K562 (cell line): Measurements from ENCODE around the gene ZNF565. TPM values are rescaled to one million over a fixed set of nuclear protein-coding genes. Genes with fewer than 3 reads are reported as not detected.

Experiments
- ARID4B ChIP-seq: sonication (generic); formaldehyde crosslinking; IDR thresholded peaks from 2 replicates; pipeline ENCODE4 v1.8.0; 2022; ENCODE audit warnings: mild to moderate bottlenecking, missing genetic modification reagents
- E2F6 ChIP-seq, 2 experiments: IDR thresholded peaks; 2 replicates each; pipeline ENCODE4 v1.6.1; 2011; ENCODE audit warnings: borderline replicate concordance in 1 of 2, control low read depth in 1 of 2, low read depth in 1 of 2, low read length in 1 of 2, mild to moderate bottlenecking in 1 of 2, mixed read lengths in 1 of 2, moderate library complexity in 1 of 2; ENCODE audit not compliant: insufficient read depth in 1 of 2, insufficient read length in 1 of 2, poor library complexity in 1 of 2, severe bottlenecking in 1 of 2; ENCODE audit errors: extremely low read depth in 1 of 2
- GABPB1 ChIP-seq: sonication (generic); formaldehyde crosslinking; IDR thresholded peaks from 2 replicates; pipeline ENCODE4 v1.8.0; 2022; ENCODE audit warnings: mild to moderate bottlenecking, missing genetic modification reagents
- HINFP ChIP-seq: fragments of 450-650 bp; conservative IDR thresholded peaks from 2 replicates; pipeline ENCODE4 v1.6.1; 2016; ENCODE audit warnings: missing genetic modification characterization, low read depth, mild to moderate bottlenecking, control low read depth, missing compliant biosample characterization
- KDM4B ChIP-seq, 2 experiments: fragments of 450-650 bp in 1 of 2; sonication (generic) in 1 of 2; IDR thresholded peaks; 2 replicates each; pipeline ENCODE4 v1.6.1; 2016 to 2017; ENCODE audit warnings: borderline replicate concordance in 2 of 2, antibody characterized with exemption in 1 of 2, low read depth in 1 of 2, mild to moderate bottlenecking in 1 of 2
- MXI1 ChIP-seq: IDR thresholded peaks from 2 replicates; pipeline ENCODE4 v1.6.1; 2011; ENCODE audit warnings: low read depth, mild to moderate bottlenecking, improper control_type of control experiment, low read length
- POLR2G ChIP-seq: fragments of 200-400 bp; formaldehyde crosslinking; IDR thresholded peaks from 2 replicates; pipeline ENCODE4 v1.6.1; 2017; ENCODE audit warnings: low read depth, mild to moderate bottlenecking, antibody characterized with exemption, low read length, moderate library complexity
- POLR2H ChIP-seq: IDR thresholded peaks from 2 replicates; pipeline ENCODE4 v1.6.1; 2016; ENCODE audit warnings: missing genetic modification characterization, low read depth, mild to moderate bottlenecking, control low read depth, missing compliant biosample characterization, moderate library complexity
- TCF7 ChIP-seq: sonication (generic); IDR thresholded peaks from 2 replicates; pipeline ENCODE4 v1.6.1; 2016; ENCODE audit warnings: antibody characterized with exemption, borderline replicate concordance
- ZMIZ1 ChIP-seq, 2 experiments: fragments of 150-350 bp in 1 of 2; IDR thresholded peaks; 2 replicates each; pipeline ENCODE4 v1.6.1; 2012 to 2016; ENCODE audit warnings: low read depth in 2 of 2, low read length in 2 of 2, mild to moderate bottlenecking in 1 of 2, moderate library complexity in 1 of 2
- ZNF324 ChIP-seq: fragments of 250-450 bp; sonication (Bioruptor Pico); IDR thresholded peaks from 2 replicates; pipeline ENCODE4 v1.4.0; 2020; ENCODE audit warnings: mild to moderate bottlenecking
- ZNF511 ChIP-seq: sonication (generic); formaldehyde crosslinking; IDR thresholded peaks from 2 replicates; pipeline ENCODE4 v1.8.0; 2022; ENCODE audit warnings: mild to moderate bottlenecking, missing genetic modification reagents
- ZNF717 ChIP-seq: fragments of 250-450 bp; sonication (Bioruptor Pico); IDR thresholded peaks from 2 replicates; pipeline ENCODE4 v1.5.0; 2021
- polyA plus RNA-seq, 8 experiments: library from polyadenylated mRNA; depleted of rRNA in 4 of 8; stranded (reverse) in 5 of 8; unstranded in 3 of 8; fragments of >200 nt; fragmentation: Nextera tagmentation in 2 of 8; fragmentation: Illumina TruSeq in 1 of 8; extraction: Ambion mirVana in 2 of 8; extraction: Trizol in 1 of 8; gene quantifications; 2 replicates each; pipeline versions ENCODE4 v1.2.1 to v1.2.3, GENCODE V29; 2011 to 2014; ENCODE audit warnings: inconsistent platforms in 1 of 8, missing spikeins in 1 of 8
- total RNA-seq, 7 experiments: library from RNA; depleted of rRNA in 6 of 7; stranded (reverse); fragments of >200 nt in 6 of 7; fragmentation: Illumina TruSeq in 2 of 7; extraction: Trizol in 2 of 7; gene quantifications; 2 replicates each; pipeline versions ENCODE4 v1.2.1 to v1.2.3, GENCODE V29; 2011 to 2021; ENCODE audit warnings: low replicate concordance in 1 of 7

The ZNF565 gene
- total and polyA plus RNA-seq, 9 of the 15 experiments (the other 6 are each of a cell fraction or from before 2014, with no cell fraction given): 1.3 to 3.2 (median 2.6) TPM

- TF ChIP-seq E2F6 (IDR thresholded peaks at IDR 0.05; ENCODE audit: borderline replicate concordance in 1 of 2, extremely low read depth in 1 of 2, insufficient read depth in 1 of 2, insufficient read length in 1 of 2, low read depth in 1 of 2, low read length in 1 of 2, poor library complexity in 1 of 2, severe bottlenecking in 1 of 2) (peak; percentile 81 to 88), ZNF511 (peak; percentile 81; the same call in 1 of the 2 replicates), GABPB1 (CRISPR knock-in tag) (peak; percentile 75), ZNF717 (CRISPR knock-in tag) (0 out of 2 replicates have a peak, but pooled peaks have one; percentile 53), POLR2G (peak; percentile 97), KDM4B (IDR thresholded peaks at IDR 0.05; ENCODE audit: borderline replicate concordance in 2 of 2, low read depth in 1 of 2) (peak in 1 of 2 experiments; percentile 46; a peak in 1 of 4 replicates), ARID4B (peak; percentile 77), TCF7 (0 out of 2 replicates have a peak, but pooled peaks have one; percentile 18), MXI1 (peak; percentile 82; the same call in 1 of the 2 replicates), ZNF324 (CRISPR knock-in tag) (no peak), POLR2H (tag) (peak; percentile 92), HINFP (tag) (no peak), ZMIZ1 (IDR thresholded peaks at IDR 0.05; ENCODE audit: low read depth in 2 of 2, low read length in 2 of 2) (peak in 1 of 2 experiments; percentile 33; a peak in 1 of 4 replicates)
Measured at GRCh38 chr19:36214386-36215275, at the start of gene ZNF565, which contains the start of gene ZNF146 (continued).
